ENCODE results near the gene CLEC16A.

Gene CLEC16A

DNA sequence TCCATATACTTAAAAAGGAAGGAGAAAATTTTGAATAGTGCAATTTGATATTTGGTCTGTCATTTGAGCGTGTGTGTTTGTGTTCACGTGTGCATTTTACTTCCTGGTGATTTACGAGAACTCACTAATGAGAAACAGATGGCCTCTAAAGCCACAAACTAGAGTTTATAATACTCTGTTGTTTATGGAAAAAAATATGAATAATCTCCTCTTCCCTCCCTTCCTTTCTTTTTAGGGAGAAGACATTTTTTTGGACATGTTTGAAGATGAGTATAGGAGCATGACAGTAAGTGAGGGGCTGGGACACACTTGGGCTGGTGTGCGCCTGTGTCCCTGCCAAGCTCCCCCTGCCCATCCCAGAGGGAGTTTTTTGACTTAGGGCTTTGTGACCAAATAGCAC lies 102.7 kb downstream of the CLEC16A start:
- no peak for DNase-seq

DNA sequence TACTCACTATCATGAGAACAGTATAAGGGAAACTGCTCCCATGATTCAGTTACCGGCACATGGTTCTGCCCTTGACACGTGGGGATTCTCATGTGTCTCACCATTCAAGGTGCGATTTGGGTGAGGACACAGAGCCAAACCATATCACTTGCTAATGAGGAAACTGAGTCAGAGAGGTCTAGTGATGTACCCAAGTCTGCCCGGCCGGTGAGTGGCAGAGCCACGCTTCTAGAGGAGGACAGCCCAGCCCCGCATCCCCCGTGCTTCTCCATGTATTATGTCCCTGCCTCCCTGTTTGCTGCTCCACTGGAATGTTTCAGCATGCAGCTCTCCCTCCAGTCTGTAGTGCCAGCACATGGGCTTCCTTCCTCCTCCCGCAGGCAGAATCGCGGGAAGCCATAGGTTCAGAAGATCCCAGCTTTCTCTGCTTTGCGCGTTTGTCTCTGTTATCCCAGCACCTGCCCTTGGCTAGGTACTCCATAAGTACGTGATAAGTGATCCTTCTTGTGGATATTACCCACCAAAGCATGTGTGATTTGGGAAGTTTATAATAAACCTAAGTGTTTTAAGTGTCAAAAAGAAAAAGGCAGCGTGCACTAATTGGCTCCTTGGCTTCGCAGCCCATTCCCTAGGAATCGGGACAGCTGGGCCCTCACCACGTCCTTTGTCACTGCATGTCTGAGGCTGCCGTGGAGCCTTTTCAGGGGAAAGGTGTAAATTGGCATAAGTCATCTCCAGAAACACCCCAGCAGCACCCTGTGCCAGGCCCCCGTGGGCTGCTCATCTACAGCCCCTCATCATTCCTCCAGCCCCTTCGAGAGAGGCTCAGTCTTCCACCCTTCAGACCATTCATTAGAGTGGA lies 103.8 kb downstream of the CLEC16A start:
- DNase-seq, result no peak

DNA sequence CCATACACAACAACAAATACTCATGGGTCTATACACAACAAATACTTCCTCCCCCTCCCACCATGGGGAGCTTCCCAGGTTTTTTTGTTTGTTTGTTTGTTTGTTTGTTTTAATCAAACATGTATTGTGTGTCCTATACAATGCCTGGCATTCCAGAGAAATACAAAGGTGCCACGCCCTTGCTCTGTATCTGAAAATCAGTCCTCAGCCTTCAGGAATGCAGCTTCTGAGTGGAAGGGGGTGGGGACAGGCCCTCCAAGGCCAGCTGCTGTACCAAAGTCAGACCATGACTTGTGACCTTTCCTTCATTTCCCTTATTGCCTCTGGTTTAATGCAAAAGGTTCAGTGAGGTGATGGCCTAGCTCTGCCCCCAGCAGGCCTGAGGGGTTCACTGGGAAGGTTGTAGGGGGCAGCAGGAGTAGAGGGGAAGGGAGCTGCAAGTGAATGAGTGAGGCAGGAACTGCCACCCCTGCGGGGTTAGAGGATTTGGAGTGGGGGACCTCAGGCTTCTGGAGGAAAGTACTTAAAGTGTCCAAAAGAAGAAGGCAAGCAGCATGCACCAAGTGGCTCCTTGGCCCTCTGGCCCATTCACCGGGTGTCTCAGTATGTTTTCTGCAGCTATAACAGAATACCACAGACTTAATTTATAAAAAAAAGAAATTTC lies 105.2 kb downstream of the CLEC16A start:
- DNase-seq, result no peak

DNA sequence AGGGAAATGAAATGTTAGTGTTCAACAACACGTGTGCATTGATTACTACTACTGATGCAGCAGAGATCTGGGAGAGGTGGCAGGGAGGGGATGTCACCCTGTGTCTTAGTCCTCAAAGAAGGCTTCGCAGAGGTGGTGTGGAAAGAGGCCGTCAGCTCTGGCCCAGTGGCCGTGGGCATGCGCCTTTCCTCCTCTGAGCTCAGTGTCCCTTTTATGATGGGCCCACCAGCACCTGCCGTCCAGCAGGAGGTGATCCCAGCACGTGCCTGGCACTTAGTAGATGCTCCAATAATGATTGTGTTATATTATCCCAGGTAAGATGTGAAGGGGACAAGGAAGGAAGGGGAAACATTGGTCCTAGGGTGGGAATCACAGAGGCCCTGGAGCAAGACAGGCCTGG lies 106.2 kb downstream of the CLEC16A start:
- no peak for DNase-seq

DNA sequence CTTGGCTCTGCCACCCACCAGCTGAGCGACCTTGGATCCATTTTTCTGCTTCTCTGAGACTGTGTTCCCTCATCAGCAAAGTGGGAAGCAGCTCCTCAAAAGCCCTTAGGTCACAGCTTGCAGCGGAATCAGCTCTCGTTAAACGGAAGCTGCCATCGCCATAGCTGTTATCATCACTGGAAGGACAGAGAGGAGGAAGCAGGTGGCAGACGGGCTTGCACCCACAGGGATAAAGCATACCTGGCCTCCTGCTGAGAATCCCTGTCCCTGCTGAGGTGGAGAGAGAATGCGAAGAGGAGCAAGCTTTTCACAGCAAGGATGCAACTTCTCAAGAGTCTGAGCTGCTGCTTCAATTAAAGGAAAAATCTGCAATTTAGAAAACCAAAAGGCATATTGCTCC lies 106.6 kb downstream of the CLEC16A start:
- DNase-seq, result no peak

DNA sequence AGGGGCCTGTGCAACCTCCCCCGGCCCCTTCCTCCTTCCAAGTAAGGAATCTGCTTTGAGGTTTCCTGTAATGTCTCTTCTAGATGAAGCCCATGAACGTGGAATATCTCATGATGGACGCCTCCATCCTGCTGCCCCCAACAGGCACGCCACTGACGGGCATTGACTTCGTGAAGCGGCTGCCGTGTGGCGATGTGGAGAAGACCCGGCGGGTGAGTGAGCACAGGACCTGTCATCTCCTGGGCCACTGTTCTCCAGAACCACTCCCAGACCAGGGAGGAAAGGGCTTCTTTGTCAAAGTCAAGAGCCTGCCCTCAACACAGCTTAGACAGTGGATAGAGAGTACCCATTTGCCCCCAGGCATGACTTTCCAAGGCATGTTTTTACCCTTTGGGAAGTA lies 107.1 kb downstream of the CLEC16A start:
- DNase-seq, result no peak

DNA sequence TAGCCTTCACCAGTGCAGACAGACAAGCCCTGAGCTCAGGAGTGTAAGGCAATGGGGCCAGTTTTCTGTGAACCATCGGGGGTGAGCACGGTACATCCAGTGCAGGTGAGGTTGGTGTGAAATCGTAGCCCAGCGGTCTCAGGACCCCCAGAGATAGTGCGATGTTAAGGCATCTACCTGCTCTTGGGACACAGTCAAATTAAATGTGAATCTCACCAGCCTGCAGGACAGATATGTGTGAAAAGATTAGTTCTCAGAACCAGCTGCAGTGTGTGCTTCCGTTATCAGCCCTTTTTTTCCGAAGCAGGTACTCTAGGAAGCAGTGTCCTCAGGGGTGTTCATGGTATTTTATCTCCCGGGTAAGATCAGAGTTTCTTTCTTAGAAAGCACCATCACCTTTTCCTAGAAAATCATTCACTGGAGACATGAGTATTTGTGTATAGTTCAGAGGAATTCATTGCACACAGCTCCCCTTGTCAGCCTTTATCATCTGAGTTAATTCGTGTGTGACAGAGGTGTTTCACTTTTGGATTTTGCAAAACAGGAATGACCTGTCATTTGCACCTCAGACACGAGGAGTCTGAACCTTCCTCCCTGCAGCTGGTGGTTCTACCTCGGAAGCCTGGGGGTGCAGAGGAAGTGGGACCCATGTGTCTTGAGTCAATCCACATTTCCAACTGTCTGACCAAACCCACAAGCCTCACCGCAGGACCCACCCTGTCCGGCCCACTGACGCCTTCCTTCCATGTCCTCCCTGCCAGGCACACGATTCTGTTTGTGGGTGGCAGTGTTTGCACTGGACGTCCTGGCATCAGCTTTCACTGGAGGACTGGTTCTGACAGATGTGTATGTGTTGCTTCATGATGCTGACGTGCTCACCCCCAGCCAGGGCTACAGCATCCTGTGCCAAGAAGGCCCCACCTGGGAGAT lies 107.8 kb downstream of the CLEC16A start:
- DNase-seq, result no peak

DNA sequence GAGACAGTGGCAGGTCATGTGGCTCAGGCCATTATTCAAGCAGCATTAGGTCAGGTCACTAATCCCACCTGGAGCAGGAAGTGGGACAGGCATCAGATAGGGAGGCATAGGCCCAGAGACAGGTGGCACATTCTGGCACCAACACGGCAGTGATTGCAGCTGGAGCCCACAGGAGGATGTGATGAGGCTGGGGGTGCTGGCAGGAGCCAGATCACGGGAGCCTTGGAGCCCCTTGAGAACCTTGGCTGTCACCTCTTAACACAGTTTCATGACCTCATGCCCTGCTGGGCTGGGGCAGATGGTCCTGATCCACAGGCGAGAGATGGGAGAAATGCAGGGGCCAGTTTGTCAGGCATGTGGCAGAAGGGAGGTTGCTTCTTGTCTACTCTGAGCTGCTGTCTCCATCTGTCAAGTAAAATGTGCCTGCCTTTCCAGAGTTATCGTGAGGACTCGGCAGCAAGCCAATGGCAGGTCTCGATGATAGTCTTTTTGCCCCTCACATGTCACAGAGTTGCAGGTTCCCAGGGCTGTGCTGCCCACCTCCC lies 109.6 kb downstream of the CLEC16A start:
- no peak for DNase-seq

DNA sequence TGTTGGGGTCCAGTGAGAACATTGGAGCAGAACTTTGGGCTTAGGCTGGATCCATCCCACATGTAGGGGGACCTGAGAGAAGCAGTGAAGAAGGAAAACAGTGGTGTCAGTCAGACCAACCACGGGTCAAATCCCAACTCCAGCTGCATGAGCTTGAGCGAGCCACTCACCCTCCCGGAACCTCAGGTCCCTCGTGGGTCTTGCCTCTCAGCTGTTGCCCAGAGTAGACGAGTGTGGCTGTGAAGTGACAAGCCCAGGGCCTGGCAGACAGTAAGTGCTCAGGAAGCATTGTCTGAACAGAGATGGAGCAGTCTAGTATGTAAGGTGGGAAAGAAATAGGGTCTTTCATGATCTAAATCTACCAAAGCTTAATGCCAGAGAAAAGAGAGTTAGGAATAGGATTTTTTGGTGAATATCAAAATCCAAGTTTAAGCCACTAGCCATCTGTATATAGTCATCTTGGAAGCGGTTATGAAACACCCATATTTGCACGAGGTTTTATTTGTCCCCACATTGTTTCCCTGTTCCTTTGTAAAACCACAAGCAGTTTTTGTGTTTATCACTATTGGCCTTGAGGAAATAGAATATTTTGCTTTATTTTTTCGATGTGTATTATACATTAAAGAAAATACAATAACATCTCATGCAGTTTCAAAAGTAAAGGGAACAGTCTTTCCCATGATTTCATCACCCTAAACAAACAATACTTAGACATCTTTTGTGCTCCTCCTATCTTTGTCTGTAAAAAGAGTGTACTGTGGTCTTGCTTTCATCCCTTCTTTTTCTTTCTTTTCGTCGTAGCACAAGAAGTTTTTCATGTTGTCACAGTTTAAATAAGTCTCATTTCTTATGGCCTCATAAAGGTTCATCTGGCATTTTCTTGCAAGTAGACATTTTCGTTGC lies 112.0 kb downstream of the CLEC16A start:
- no peak for DNase-seq

DNA sequence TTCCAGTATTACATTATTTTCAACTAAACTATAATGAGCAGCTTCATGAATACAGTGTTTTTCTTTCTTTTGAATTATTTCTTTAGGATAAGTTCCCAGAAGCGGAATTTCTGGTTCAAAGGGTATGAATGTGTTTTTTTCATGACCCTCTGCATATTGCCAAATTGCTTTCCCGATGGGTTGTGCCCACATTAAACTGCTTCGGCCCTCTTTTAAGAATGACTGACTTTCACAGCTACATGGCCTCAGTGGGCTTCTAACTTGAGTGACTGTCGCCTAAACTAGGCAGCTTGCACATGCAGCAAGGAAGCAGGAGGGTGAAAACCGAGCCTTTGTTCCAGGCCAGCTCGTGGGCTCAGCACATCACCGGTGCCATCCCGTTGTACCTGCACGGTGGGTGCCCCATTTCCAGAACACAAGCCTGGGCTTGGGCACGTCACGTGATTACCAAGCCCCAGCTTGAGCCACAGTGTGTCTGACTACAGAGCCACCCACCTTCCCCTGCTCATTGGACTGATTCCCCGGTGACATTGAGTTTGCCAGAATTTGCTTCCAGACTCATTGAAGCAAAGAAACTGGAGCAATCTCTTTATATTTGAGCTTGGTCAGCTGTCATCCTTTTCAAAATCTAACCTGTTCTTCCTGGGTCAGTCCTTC lies 112.8 kb downstream of the CLEC16A start:
- no peak for DNase-seq

DNA sequence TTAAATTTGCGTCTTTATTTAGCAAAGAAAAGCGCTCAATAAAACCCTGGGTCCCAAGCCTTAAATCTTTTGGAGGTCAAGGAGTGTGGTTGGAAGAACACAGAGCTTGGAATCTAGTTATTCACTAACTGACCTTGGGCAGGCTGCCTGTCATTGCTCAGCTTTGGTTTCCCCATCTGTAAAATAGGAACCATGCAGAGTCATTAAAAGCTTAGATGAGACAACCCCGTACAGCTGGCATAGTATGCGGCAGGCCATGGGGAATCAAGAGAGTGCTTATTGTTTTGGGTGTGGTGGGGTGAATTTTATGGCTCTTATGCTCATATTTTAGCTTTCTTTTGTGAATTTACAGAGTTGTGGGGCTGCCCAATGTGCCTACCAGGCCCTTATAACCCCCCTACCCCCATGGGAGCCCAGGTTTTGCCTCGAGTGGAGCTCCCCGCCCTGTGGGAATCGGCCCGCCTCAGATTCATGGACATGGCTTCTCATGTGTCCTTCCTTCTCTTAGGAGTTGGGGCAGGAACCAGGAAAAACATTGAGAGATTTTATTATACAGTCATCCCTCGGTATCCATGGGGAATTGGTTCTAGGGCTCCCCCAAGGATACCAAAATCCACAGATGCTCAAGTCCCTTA lies 113.5 kb downstream of the CLEC16A start:
- no peak for DNase-seq

DNA sequence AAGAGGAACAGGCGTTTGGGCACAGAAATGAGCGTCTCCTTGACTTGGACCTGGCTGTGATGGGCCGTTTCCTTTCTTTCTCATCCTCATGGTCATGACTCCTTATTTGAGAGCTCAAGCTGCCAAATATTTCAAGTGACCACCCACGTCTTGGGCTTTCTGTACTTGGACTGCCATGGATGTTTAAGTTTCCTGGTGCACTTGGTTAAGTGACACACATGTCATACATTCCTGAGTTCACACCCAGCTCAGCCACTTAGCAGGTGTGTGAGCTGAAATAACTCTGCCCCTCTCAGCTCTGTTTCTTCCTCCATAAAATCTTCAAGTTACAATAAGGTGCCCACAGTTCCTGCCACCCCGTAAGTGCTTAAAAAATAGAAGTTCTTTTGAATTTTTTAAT lies 114.5 kb downstream of the CLEC16A start:
- no peak for DNase-seq

DNA sequence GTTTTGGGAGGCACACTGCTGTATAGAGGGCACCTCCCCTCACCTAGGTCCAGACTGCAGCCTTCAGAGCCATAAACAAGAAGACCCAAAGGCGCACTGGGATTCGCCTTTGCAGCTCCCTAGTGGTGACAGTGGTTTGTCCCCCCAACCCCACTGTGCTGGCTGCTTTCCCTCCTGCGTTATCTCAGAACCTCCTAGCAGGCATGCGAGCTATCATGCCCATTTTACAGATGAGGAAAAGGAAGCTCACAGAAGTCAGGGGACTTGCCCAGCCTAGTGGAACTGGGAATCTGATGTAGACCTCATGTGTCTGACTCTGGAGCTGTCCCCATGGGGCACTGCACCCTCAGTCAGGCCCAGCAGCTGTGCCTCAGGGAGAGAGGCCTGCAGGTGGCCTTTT lies 115.2 kb downstream of the CLEC16A start:
- no peak for DNase-seq

DNA sequence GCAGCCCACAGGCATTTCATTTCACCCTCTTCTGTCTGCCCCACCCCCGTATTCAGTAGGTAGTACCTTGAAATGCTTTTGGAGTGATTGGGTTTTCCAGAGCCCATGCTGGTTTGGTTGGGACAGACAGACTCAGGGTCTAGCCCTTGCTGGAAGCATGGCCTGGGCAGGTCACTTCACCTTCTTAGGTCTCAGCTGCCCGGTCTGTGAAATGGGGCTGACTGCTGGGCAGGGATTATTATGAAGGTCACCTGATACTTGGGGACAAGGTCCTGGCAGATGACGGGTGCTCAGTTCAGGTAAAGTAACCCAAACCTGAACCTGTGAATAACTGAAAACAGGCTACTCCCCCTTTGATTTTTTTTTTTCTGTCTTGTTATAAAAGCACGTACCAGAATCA lies 116.0 kb downstream of the CLEC16A start:
- no peak for DNase-seq

DNA sequence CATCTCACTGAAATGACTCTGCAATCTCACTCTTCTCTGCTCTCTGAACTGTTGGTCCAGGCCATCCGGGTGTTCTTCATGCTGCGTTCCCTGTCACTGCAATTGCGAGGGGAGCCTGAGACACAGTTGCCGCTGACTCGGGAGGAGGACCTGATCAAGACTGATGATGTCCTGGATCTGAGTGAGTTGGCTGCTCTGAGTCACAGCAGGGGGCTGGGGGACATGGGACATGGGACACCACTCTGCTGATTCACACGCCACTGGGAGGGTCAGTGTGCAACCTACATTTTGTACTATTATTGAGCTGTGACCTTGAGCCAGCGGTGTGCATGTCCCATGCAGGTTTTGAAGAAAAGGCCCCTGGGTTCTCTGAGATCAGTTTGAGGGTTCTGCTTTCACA lies 116.5 kb downstream of the CLEC16A start:
- DNase-seq, result no peak

DNA sequence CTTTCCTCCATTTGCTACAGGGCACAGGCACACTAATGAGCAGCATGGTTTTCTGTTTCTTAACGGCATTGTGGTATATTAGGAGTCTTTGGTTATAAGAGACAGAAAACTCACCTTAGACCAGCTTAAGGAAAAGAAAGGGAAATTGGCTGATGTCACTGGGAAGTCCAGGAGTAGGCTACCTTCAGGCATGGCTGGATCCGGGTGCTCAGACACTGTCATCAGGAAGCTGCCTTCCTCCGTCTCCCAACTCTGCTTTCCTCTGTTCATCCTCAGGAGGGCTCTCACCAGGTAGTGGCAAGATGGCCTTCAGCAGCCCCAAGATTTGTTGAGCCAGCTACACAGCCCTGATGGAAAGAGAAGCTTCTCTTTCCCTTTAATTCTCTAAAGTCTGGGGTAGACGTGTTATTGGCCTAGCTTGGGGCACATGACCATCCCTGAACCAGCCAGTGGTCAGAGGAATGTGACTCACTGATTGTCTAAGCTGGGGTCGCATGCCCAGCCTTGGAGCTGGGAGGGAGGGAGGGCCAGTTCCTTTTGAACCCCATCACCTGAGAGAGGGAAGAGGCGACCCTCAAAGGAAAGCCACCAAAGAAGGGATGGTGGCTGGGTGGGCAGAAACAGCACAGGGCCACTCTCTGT lies 117.4 kb downstream of the CLEC16A start:
- DNase-seq, result no peak

DNA sequence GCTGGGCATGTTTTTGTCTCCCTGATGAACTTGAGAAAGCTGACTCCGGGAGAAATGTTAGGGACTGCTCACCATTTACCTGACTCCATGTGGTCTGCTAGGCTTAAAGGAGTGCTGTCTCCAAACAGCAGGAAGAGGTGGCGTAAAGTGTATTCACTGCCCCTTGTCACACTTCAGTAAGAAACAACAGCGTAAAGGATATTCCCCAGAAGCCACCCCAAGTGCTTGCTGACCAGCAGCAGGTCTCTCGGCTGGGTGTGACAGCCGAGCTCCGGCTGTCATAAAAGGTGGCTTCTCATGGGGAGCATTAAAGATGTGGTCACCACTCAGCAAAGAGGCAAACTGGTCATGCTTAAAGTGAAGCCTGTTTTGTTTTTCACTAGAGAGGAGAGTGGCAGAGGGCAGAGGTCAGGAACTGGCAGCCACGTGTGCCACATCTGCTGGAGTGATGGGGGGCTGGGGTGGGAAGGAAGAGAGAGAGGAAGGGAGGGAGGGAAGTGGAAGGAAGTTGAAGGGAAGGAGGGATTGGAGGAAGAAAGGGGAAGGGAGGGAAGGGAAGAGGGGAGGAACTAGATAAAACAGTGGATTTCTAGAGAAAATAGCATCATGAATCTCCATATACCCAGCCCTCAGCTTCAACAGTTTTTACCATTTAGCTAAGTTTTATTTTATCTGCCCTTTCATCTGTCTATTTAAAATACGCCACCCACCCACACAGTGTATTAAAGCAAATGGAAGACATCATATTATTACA lies 119.3 kb downstream of the CLEC16A start:
- peak; percentile 67 for DNase-seq

DNA sequence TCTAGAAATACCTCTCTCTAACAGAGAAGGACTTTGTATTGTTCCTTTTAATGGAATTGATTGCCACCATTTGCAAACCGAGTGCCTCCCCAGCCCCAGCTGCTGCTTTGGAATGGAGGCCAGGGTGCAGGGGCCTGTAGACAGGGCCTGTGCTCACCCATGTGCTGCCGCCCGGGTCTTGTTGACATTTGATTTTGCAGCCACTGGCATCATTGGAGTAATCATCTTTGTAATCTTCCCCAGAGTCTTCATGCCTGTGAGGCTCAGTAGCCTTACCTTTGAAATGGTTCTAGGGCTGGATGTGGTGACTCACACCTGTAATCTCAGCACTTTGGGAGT lies 119.8 kb downstream of the CLEC16A start:
- DNase-seq, result no peak

DNA sequence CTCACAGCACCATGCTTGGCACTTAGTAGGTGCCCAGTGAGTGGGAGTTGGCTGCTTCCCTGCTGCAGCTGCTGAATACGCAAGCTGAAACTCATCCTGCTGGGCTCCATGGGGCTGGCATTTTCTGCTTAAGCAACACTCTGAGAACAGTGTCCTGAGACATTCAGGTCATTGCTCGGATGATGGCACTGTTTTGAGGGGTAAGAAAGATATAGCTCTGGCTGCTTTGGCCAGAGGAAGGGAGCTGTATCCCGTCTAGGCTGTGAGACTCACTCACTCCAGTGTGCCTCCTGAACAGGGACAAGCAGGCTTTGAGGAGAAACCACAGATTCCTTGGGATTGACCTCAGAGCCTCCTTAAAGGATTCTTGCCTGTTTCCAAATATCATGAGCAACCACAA lies 120.5 kb downstream of the CLEC16A start:
- no peak for DNase-seq

All from DMS79 treated with DMSO at 0.1 percent for 48 hours (cell line).